ENCODE measurements around the gene CA10.

DNA sequence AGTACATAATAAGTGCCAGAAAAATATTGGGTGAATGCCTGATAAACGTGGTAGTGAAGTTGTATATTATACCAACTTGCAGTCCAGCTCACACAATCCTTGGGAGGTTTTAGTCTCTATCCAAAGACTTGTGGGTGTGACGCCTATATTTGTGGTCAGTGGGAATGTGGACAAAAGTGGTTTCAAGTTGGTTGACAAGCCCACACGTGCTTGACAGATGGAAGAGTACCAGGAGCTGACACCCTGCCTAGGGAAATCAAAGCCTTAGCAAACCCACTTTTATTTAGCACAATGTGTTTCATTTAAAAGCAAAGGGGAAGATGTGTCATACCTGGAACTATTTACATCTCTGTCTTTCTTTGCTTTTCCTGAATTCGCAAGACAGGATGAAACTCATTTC, 79.0 kb downstream of the CA10 start:
- TF ChIP-seq, protein P1, sequence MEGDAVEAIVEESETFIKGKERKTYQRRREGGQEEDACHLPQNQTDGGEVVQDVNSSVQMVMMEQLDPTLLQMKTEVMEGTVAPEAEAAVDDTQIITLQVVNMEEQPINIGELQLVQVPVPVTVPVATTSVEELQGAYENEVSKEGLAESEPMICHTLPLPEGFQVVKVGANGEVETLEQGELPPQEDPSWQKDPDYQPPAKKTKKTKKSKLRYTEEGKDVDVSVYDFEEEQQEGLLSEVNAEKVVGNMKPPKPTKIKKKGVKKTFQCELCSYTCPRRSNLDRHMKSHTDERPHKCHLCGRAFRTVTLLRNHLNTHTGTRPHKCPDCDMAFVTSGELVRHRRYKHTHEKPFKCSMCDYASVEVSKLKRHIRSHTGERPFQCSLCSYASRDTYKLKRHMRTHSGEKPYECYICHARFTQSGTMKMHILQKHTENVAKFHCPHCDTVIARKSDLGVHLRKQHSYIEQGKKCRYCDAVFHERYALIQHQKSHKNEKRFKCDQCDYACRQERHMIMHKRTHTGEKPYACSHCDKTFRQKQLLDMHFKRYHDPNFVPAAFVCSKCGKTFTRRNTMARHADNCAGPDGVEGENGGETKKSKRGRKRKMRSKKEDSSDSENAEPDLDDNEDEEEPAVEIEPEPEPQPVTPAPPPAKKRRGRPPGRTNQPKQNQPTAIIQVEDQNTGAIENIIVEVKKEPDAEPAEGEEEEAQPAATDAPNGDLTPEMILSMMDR (optimal IDR thresholded peaks at IDR 0.05 in 1 of 3, IDR thresholded peaks at IDR 0.05 in 1 of 3, conservative IDR thresholded peaks at IDR 0.05 in 1 of 3; ENCODE audit: extremely low read depth in 1 of 3, insufficient read depth in 2 of 3, low read length in 3 of 3), result no peak
- TF ChIP-seq EZH2 (IDR thresholded peaks at IDR 0.05; ENCODE audit: low read length), result no peak

All from keratinocyte (primary cell).